H1 (cell line): ENCODE data around the gene ABHD1.

ENCODE experiments used
- BACH1 ChIP-seq: IDR thresholded peaks from 2 replicates; pipeline ENCODE4 v1.6.1; 2012; ENCODE audit warnings: low read length, improper control_type of control experiment
- BCL11A ChIP-seq, 2 experiments: IDR thresholded peaks; one replicate each; pipeline ENCODE4 v1.6.1; 2011; ENCODE audit warnings: low read depth in 2 of 2, low read length in 2 of 2, mild to moderate bottlenecking in 2 of 2
- CHD2 ChIP-seq: IDR thresholded peaks from 2 replicates; pipeline ENCODE4 v1.6.1; 2012; ENCODE audit warnings: low read length, improper control_type of control experiment
- CTCF ChIP-seq, 3 experiments: IDR thresholded peaks; 1 replicate in 2 of 3; 2 replicates in 1 of 3; pipeline versions ENCODE4 v1.5.1 to v1.6.1; 2011; ENCODE audit warnings: low read length in 3 of 3, mild to moderate bottlenecking in 3 of 3, inconsistent platforms in 2 of 3, low read depth in 1 of 3, moderate library complexity in 1 of 3; ENCODE audit not compliant: insufficient read depth in 1 of 3; ENCODE audit errors: control extremely low read depth in 1 of 3
- E2F6 ChIP-seq: IDR thresholded peaks from 2 replicates; pipeline ENCODE4 v1.6.1; 2012; ENCODE audit warnings: inconsistent platforms
- EGR1 ChIP-seq: IDR thresholded peaks from 2 replicates; pipeline ENCODE4 v1.6.1; 2011; ENCODE audit warnings: low read depth, low read length, borderline replicate concordance
- EP300 ChIP-seq, 2 experiments: IDR thresholded peaks; 1 replicate in 1 of 2; 2 replicates in 1 of 2; pipeline ENCODE4 v1.6.1; 2011 to 2012; ENCODE audit warnings: low read depth in 2 of 2, low read length in 2 of 2, mild to moderate bottlenecking in 2 of 2, borderline replicate concordance in 1 of 2, inconsistent platforms in 1 of 2, moderate library complexity in 1 of 2
- EZH2 ChIP-seq: fragments of 200-600 bp; sonication (generic); IDR thresholded peaks from 2 replicates; pipeline ENCODE4 v1.7.1; 2012; ENCODE audit warnings: low read depth, mild to moderate bottlenecking, moderate library complexity, low read length, inconsistent platforms; ENCODE audit not compliant: severe bottlenecking
- MAX ChIP-seq: IDR thresholded peaks from 2 replicates; pipeline ENCODE4 v1.6.1; 2012; ENCODE audit warnings: inconsistent platforms
- POLR2A ChIP-seq, 2 experiments: IDR thresholded peaks; 1 replicate in 1 of 2; 2 replicates in 1 of 2; pipeline ENCODE4 v1.6.1; 2011; ENCODE audit warnings: low read depth in 2 of 2, low read length in 2 of 2, mild to moderate bottlenecking in 2 of 2; ENCODE audit errors: control extremely low read depth in 1 of 2
- RAD21 ChIP-seq, 2 experiments: IDR thresholded peaks in 1 of 2; conservative IDR thresholded peaks in 1 of 2; 2 replicates each; pipeline ENCODE4 v1.6.1; 2011; ENCODE audit warnings: low read depth in 2 of 2, low read length in 2 of 2, improper control_type of control experiment in 1 of 2, inconsistent platforms in 1 of 2, mild to moderate bottlenecking in 1 of 2, moderate library complexity in 1 of 2
- SIX5 ChIP-seq: IDR thresholded peaks from 2 replicates; pipeline ENCODE4 v1.6.1; 2011; ENCODE audit warnings: mild to moderate bottlenecking, low read depth, low read length

GRCh38 chr2:27155069-27155520, 31.5 kb downstream of the ABHD1 start:
- TF ChIP-seq MAX: no peak
- no peak for TF ChIP-seq RAD21 (IDR thresholded peaks at IDR 0.05 in 1 of 2, conservative IDR thresholded peaks at IDR 0.05 in 1 of 2; ENCODE audit: low read depth in 2 of 2, low read length in 2 of 2)
- TF ChIP-seq CTCF (IDR thresholded peaks at IDR 0.05; ENCODE audit: control extremely low read depth in 1 of 3, insufficient read depth in 1 of 3, low read depth in 1 of 3, low read length in 3 of 3): no peak
- no peak for TF ChIP-seq BACH1
- TF ChIP-seq EZH2: no peak
- TF ChIP-seq CHD2: no peak
- TF ChIP-seq POLR2A (IDR thresholded peaks at IDR 0.05; ENCODE audit: control extremely low read depth in 1 of 2, low read depth in 2 of 2, low read length in 2 of 2): no peak
- TF ChIP-seq BCL11A (IDR thresholded peaks at IDR 0.05; ENCODE audit: low read depth in 2 of 2, low read length in 2 of 2): no peak
- no peak for TF ChIP-seq EGR1
- TF ChIP-seq E2F6: no peak
- TF ChIP-seq SIX5: no peak
- TF ChIP-seq EP300 (IDR thresholded peaks at IDR 0.05; ENCODE audit: borderline replicate concordance in 1 of 2, low read depth in 2 of 2, low read length in 2 of 2): no peak
